ENCODE measurements around the gene LDB1. TPM values are rescaled to one million over a fixed set of nuclear protein-coding genes. Genes with fewer than 3 reads are reported as not detected.

Gene LDB1
- total and polyA plus RNA-seq, 12 donors = 21.9 to 63.8 (median 53.3) TPM

Other genes starting within 250 kb of the LDB1 start
- gene ARMH3, start 64.2 kb downstream of the LDB1 start, total RNA-seq = 10 to 100 TPM; 45.0 to 96.8 (median 59.5) TPM
- gene ARMH3, start 64.2 kb downstream of the LDB1 start, polyA plus RNA-seq = 10 to 100 TPM; 24.1 to 34.8 TPM
- 10 to 100 TPM in 7 of 10 donors, 1 to 10 TPM in 3; 8.2 to 13.6 (median 11.1) TPM for gene HPS6, start 55.0 kb downstream of the LDB1 start, total RNA-seq
- gene HPS6, start 55.0 kb downstream of the LDB1 start, polyA plus RNA-seq = 1 to 10 TPM; 8.3 to 9.7 TPM
- 10 to 100 TPM; 10.6 to 22.7 (median 13.0) TPM for gene PPRC1, start 12.7 kb upstream of the LDB1 start, total RNA-seq
- gene PPRC1, start 12.7 kb upstream of the LDB1 start, polyA plus RNA-seq = 10 to 100 TPM; 14.1 to 14.9 TPM
- gene NOLC1, start 32.0 kb upstream of the LDB1 start, total RNA-seq = 10 to 100 TPM; 22.3 to 45.5 (median 29.0) TPM
- gene NOLC1, start 32.0 kb upstream of the LDB1 start, polyA plus RNA-seq = 10 to 100 TPM in 1 of 2 donors, 1 to 10 TPM in 1; 8.6 to 24.0 TPM
- under 1 TPM in 3 of 10 donors, not detected in 7; 0.22 to 0.45 (median 0.30) TPM for gene ELOVL3, start 105.9 kb upstream of the LDB1 start, total RNA-seq
- gene ELOVL3, start 105.9 kb upstream of the LDB1 start, polyA plus RNA-seq = under 1 TPM in 1 of 2 donors, not detected in 1; 0.23 TPM
- 1 to 10 TPM in 4 of 10 donors, under 1 TPM in 6; 0.21 to 2.8 (median 0.86) TPM for gene PITX3, start 121.1 kb upstream of the LDB1 start, total RNA-seq
- 10 to 100 TPM in 1 of 2 donors, 1 to 10 TPM in 1; 1.8 to 10.4 TPM for gene PITX3, start 121.1 kb upstream of the LDB1 start, polyA plus RNA-seq
- 10 to 100 TPM; 43.6 to 60.5 (median 50.7) TPM for gene GBF1, start 125.2 kb upstream of the LDB1 start, total RNA-seq
- gene GBF1, start 125.2 kb upstream of the LDB1 start, polyA plus RNA-seq = 10 to 100 TPM; 20.7 to 25.6 TPM